Activated naive CD4-positive, alpha-beta T cell treated with Interleukin-2 at 50 U/mL for 16 hours (primary cell): ENCODE results near the gene XPNPEP2.

Source experiments
- DNase-seq: peaks from one replicate; pipeline ENCODE4 v3.0.0-alpha.2; 2020

XPNPEP2 gene

DNA sequence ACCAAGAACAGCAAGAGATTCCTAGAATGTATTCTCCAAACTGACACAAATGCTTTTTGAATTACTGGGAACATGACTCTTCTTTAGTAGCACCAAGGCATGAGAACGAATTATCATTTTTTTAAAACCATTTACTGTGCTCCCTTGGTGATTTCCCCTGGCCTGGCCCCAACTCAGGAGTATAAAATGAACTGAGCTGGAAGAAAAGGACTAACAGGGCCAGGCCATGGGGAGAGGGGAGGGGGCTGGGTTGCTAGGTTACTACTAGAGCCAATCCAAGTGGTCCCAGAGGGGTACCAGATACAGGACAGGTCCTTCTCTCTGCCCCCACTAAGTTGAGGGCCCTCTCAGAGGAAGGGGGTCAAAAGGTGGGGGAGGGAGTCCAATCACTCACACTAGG, 64.1 kb downstream of the XPNPEP2 start:
- no peak for DNase-seq

DNA sequence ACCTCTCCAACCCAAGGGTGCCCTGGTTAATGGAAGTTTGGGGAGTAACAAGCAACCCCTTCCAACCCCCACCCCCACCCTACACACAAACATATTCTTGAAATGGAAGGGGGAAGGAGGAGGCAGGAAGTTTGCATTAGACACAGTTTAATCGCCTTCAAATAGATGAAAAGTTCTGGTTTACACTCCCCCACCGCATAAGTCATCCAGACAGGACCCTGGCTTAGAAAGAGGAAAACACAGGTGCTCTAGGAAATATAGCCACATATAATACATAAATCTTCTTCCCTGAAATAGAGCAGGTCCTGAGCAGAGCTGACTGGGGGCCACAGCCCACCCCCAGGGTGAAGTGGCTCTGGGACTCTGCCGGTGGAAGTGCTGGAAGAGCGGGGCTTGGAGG, 66.0 kb downstream of the XPNPEP2 start:
- no peak for DNase-seq

DNA sequence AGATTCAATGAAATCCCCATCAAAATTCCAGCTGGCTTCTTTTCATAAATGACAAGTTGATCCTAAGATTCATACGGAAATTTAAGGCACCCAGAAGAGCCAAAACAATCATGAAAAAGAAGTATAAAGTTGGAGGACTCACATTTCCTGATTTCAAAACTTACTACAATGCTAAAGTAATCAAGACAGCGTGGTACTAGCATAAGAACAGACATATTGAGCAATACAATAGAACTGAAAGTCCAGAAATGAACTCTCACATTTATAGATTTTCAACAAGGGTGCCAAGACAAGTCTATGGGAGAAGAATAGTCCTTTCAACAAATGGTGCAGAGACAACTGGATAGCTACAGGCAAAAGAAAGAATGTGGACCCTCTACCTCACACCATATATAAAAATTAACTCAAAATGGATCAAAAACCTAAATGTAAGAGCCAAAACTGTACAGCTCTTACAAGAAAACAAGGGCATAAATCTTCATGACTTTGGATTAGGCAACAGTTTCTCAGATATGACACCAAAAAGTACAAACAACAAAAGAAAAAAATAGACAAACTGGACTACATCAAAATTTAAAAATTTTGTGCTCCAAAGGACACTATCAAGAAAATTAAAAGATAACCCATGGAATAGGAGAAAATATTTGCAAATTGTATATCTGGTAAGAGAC, 69.5 kb downstream of the XPNPEP2 start:
- DNase-seq, result no peak

DNA sequence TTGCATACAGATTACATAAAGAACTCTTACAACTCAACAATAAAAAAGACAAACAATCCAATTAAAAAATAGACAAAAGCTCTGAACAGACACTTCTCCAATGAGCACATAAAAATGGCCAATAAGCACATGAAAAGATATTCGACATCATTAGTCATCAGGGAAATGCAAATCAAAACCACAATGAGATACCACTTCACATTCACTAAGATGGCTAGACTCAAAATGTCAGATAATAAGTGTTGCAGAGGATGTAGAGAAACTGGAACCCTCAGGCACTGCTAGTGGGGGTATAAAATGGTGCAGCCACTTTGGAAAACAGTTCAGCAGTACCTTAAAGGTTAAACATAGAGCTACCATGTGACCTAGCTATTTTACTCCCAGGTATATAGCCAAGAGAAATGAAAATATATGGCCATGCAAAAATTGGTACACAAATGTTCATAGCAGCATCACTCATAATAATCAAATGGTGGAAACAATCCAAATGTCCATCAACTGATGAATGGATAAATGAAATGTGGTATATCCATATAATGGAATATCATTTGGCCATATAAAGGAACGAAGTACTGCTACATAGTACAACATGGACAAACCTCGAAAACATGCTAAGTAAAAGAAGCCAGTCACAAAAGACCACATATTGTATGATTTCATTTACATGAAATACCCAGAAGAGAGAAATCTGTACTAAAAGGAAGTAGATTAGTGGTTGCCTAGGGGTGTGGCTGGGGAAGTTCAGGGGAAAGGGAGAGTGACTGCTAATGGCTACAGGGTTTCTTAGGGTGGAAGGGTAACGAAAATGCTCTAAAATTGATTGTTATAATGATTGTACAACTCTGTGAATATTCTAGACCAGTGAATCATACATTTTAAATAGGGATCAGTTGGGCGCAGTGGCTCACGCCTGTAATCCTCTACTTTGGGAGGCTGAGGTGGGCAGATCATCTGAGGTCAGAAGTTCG, 70.3 kb downstream of the XPNPEP2 start:
- no peak for DNase-seq

DNA sequence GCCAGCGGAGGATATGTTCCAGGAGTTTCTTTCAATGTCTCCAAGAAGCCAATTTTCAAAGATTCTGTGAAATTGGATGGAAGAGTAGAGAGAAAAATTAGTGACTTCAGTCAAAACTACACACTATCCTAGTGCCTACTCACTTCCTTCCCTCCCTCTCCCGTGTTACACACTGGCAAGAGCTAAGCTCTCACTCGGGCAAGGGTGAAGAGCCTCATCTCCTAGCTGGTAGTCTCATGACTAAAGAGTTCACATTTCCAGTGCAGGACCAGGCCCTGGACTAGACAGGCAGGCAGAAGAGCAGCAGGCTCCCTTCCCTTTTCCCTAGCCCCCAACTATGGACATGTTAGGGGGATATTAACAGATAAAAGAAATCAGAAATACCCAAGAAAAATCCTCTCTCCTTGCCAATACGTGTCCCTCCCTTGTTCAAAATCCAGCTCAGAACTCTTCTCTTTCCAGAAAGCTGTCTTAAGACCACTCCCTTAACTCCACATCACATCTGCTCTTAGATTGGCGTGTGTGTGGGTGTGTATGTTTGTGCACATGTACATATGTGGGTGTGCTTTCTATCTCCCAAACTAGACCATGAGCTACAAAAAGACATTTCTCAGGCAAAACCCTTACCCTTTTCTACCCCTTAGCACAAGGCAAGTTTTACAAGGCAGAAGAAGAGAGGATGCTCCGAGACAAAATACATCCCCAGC, 75.0 kb downstream of the XPNPEP2 start:
- DNase-seq, result no peak

DNA sequence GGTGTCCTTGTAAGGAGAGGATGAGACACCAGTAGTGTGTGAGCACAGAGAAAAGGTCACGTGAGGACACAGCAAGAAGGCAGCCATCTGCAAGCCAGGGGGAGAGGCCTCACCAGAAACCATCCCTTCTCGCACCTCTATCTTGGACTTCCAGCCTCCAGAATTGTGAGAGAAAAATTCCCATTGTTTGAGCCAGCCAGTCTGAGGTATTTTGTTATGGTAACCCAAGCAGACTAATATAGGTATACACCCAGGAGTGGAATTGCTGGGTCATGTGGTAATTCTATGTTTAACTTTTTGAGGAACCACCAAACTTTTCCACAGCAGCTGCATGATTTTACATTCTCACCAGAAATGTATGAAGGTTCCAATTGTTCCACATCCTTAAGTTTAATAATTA, 79.3 kb downstream of the XPNPEP2 start:
- no peak for DNase-seq
